Lower lobe of right lung (tissue), 2 donors: Measurements from ENCODE around the gene LRFN4. TPM values are rescaled to one million over a fixed set of nuclear protein-coding genes. Genes with fewer than 3 reads are reported as not detected.

ENCODE experiments used
- ATAC-seq, 2 donors: fragments of 200-7000 bp; cut with Tn5 transposase; one replicate each; pipeline ENCODE4 v1.9.1; 2020 to 2022; ENCODE audit warnings: mild to moderate bottlenecking in 2 of 2, moderate library complexity in 2 of 2
- DNase-seq: peaks from one replicate; pipeline ENCODE4 v3.0.0-alpha.2; 2020
- H3K27ac ChIP-seq: fragments of 200-600 bp; one replicate; pipeline ENCODE4 v1.8.0; 2022
- H3K27me3 ChIP-seq: fragments of 200-600 bp; one replicate; pipeline ENCODE4 v1.8.0; 2022; ENCODE audit warnings: low read depth
- H3K36me3 ChIP-seq: fragments of 200-600 bp; one replicate; pipeline ENCODE4 v1.8.0; 2022; ENCODE audit warnings: mild to moderate bottlenecking
- H3K4me1 ChIP-seq: fragments of 200-600 bp; one replicate; pipeline ENCODE4 v1.8.0; 2022
- H3K4me3 ChIP-seq: fragments of 200-600 bp; one replicate; pipeline ENCODE4 v1.8.0; 2022; ENCODE audit warnings: mild to moderate bottlenecking
- H3K9me3 ChIP-seq: fragments of 200-600 bp; one replicate; pipeline ENCODE4 v1.8.0; 2022
- CTCF ChIP-seq: fragments of 200-600 bp; IDR thresholded peaks from one replicate; pipeline ENCODE4 v1.8.0; 2022; ENCODE audit warnings: antibody characterized with exemption, mild to moderate bottlenecking
- intact Hi-C: fragments of 100-400 bp; cut with DNase I; formaldehyde crosslinking; loops from one replicate; pipeline ENCODE4 v1.11.0; 2022
- total RNA-seq: library from RNA; stranded (reverse); fragmentation: NEBNext Ultra II Directional; extraction: Animal tissue kit (Norgen Biotek cat#: 25700); gene quantifications from one replicate; pipeline ENCODE4 v1.2.1, GENCODE V29; 2021
- donor health status: DM: no; HTN: yes; CAD: no; lungs with severe emphysema.

The LRFN4 gene
- total RNA-seq, 1 donor from 2014 or later = 15.7 TPM

GRCh38 chr11:66874232-66874631, 17.4 kb downstream of the LRFN4 start:
- intact Hi-C loops = no loop called here
- TF ChIP-seq CTCF = no peak
- ATAC-seq = no peak

GRCh38 chr11:66875378-66875777, 18.5 kb downstream of the LRFN4 start:
- Histone ChIP-seq H3K4me3 (no peak overlapping the region), H3K9me3 (no peaks in the 10 kb centered on the region), H3K36me3 (no peaks in the 10 kb centered on the region), H3K27me3 (no peaks in the 10 kb centered on the region), H3K4me1 (peaks cover 3% of the 10 kb centered on the region), H3K27ac (no peak overlapping the region)
- ATAC-seq (no peak), DNase-seq (no peak)
- intact Hi-C loops = no loop called here
- TF ChIP-seq CTCF = no peak

More at GRCh38 chr11:66874232-66874631, 17.4 kb downstream of the LRFN4 start:
- DNase-seq = no peak
- Histone ChIP-seq H3K36me3 (peaks cover 3% of the 10 kb centered on the region), H3K27ac (no peak overlapping the region), H3K4me1 (no peaks in the 10 kb centered on the region), H3K4me3 (no peak overlapping the region), H3K9me3 (no peaks in the 10 kb centered on the region), H3K27me3 (no peaks in the 10 kb centered on the region)

GRCh38 chr11:66877588-66878385, 20.9 kb downstream of the LRFN4 start:
- Histone ChIP-seq H3K4me3 (no peak overlapping the region), H3K4me1 (peaks cover 8% of the 10 kb centered on the region), H3K27me3 (no peaks in the 10 kb centered on the region), H3K27ac (no peak overlapping the region), H3K36me3 (no peaks in the 10 kb centered on the region), H3K9me3 (no peaks in the 10 kb centered on the region)
- intact Hi-C loops = no loop called here
- no peak for TF ChIP-seq CTCF
- no peak for ATAC-seq
- DNase-seq = no peak

- H3K27ac ChIP-seq = no peak overlapping the region
- no peaks in the 10 kb centered on the region for H3K9me3 ChIP-seq
- H3K36me3 ChIP-seq = no peaks in the 10 kb centered on the region
- H3K4me3 ChIP-seq = no peak overlapping the region
- DNase-seq (no peak), ATAC-seq (no peak)
- intact Hi-C loops = no loop called here
- no peaks in the 10 kb centered on the region for H3K27me3 ChIP-seq
- peaks cover 8% of the 10 kb centered on the region for H3K4me1 ChIP-seq
- no peak for TF ChIP-seq CTCF
These were observed 21.6 kb downstream of the LRFN4 start for GRCh38 chr11:66878474-66878873.

- ATAC-seq = no peak
- DNase-seq = no peak
- H3K36me3 ChIP-seq = no peaks in the 10 kb centered on the region
- no peak for TF ChIP-seq CTCF
- H3K9me3 ChIP-seq = no peaks in the 10 kb centered on the region
- H3K27ac ChIP-seq = no peak overlapping the region
- H3K4me3 ChIP-seq = no peak overlapping the region
- H3K27me3 ChIP-seq = no peaks in the 10 kb centered on the region
- intact Hi-C loops = no loop called here
- peaks cover 8% of the 10 kb centered on the region for H3K4me1 ChIP-seq
These were observed 22.1 kb downstream of the LRFN4 start for GRCh38 chr11:66879000-66879399.
